ENCODE results near the gene LDHAL6A.

Gene LDHAL6A

GRCh38 chr11:18490736-18491485, 35.3 kb downstream of the LDHAL6A start:
- no peak for DNase-seq (ENCODE audit: low read depth)

GRCh38 chr11:18491924-18492323, 36.3 kb downstream of the LDHAL6A start:
- DNase-seq (ENCODE audit: low read depth): peak; percentile 24

GRCh38 chr11:18492888-18493287, 37.2 kb downstream of the LDHAL6A start:
- no peak for DNase-seq (ENCODE audit: low read depth)

GRCh38 chr11:18493310-18493709, 37.7 kb downstream of the LDHAL6A start:
- no peak for DNase-seq (ENCODE audit: low read depth)

- no peak for DNase-seq (ENCODE audit: low read depth)
Measured at GRCh38 chr11:18495271-18495670, 39.6 kb downstream of the LDHAL6A start.

- no peak for DNase-seq (ENCODE audit: low read depth)
Measured at GRCh38 chr11:18495703-18496102, 40.0 kb downstream of the LDHAL6A start.

- DNase-seq (ENCODE audit: low read depth): no peak
Measured at GRCh38 chr11:18498039-18498438, 42.4 kb downstream of the LDHAL6A start.

GRCh38 chr11:18501629-18502028, 46.0 kb downstream of the LDHAL6A start:
- DNase-seq (ENCODE audit: low read depth): no peak

GRCh38 chr11:18502352-18502751, 46.7 kb downstream of the LDHAL6A start:
- DNase-seq (ENCODE audit: low read depth): no peak

GRCh38 chr11:18521122-18521521, 65.5 kb downstream of the LDHAL6A start:
- DNase-seq (ENCODE audit: low read depth): no peak

- no peak for DNase-seq (ENCODE audit: low read depth)
Measured at GRCh38 chr11:18522388-18522787, 66.7 kb downstream of the LDHAL6A start.

- DNase-seq (ENCODE audit: low read depth): no peak
Measured at GRCh38 chr11:18523084-18523483, 67.4 kb downstream of the LDHAL6A start.

GRCh38 chr11:18524248-18524647, 68.6 kb downstream of the LDHAL6A start:
- no peak for DNase-seq (ENCODE audit: low read depth)

- no peak for DNase-seq (ENCODE audit: low read depth)
Measured at GRCh38 chr11:18526130-18526520, 70.5 kb downstream of the LDHAL6A start.

- DNase-seq (ENCODE audit: low read depth): peak; percentile 88
Measured at GRCh38 chr11:18526521-18527296, 71.1 kb downstream of the LDHAL6A start, which contains the start of gene TSG101. Gene TSG101 (minus strand): TSS chr11:18526942. CDS start chr11:18526816, 126 bp downstream.

- peak; percentile 9 for DNase-seq (ENCODE audit: low read depth)
Measured at GRCh38 chr11:18527512-18527911, 71.9 kb downstream of the LDHAL6A start.
